SK-N-DZ (cell line): ENCODE results near the gene RGS6.

Experiments used
- DNase-seq: peaks from one replicate; pipeline ENCODE4 v3.0.0-alpha.2; 2015; ENCODE audit warnings: low spot score
- small RNA-seq, 2 experiments: library from RNA; depleted of rRNA; stranded (forward); fragments of <200 nt; gene quantifications; one replicate each; pipeline ENCODE3, GENCODE V24; 2014

The RGS6 gene

GRCh38 chr14:72607386-72608130 is 675.3 kb downstream of the RGS6 start:
- no peak for DNase-seq

- no peak for DNase-seq
Measured at GRCh38 chr14:72608391-72609204, 676.4 kb downstream of the RGS6 start.

GRCh38 chr14:72609205-72609916 is 677.1 kb downstream of the RGS6 start:
- no peak for DNase-seq

- DNase-seq = no peak
Measured at GRCh38 chr14:72610096-72610830, 678.0 kb downstream of the RGS6 start.

- DNase-seq = no peak
Measured at GRCh38 chr14:72610831-72611200, 678.6 kb downstream of the RGS6 start.

GRCh38 chr14:72611506-72611905 is 679.3 kb downstream of the RGS6 start:
- no peak for DNase-seq

GRCh38 chr14:72612041-72612440 is 679.8 kb downstream of the RGS6 start:
- no peak for DNase-seq

- DNase-seq = no peak
Measured at GRCh38 chr14:72613231-72613974, 681.2 kb downstream of the RGS6 start.

- DNase-seq = no peak
Measured at GRCh38 chr14:72613975-72614319, 681.7 kb downstream of the RGS6 start.

GRCh38 chr14:72614365-72614764 is 682.1 kb downstream of the RGS6 start:
- no peak for DNase-seq

- DNase-seq = no peak
Measured at GRCh38 chr14:72614891-72615415, 682.7 kb downstream of the RGS6 start.

GRCh38 chr14:72615451-72616121 is 683.4 kb downstream of the RGS6 start:
- DNase-seq = no peak

Small RNAs within 50 kb of the gene (small RNA-seq; reads per million reads assigned to genes)
- gene MIR7843 (0 reads per million in 2 experiments), gene RF00019 (0 reads per million in 2 experiments)
